Stimulated activated CD8-positive, alpha-beta memory T cell treated with anti-CD3 and anti-CD28 coated beads, Interleukin-12 subunit alpha, Interleukin-12 subunit beta, amount 100 ng/mL, for 4 hours (primary cell): Measurements from ENCODE around the gene CLCF1.

Experiments used
- DNase-seq: peaks from one replicate; pipeline ENCODE4 v3.0.0-alpha.2; 2020; ENCODE audit warnings: low read depth

CLCF1 gene

GRCh38 chr11:67356387-67356863, 17.0 kb downstream of the CLCF1 start:
- no peak for DNase-seq

GRCh38 chr11:67355794-67356386, 17.5 kb downstream of the CLCF1 start:
- DNase-seq = no peak

- no peak for DNase-seq
These were observed 18.2 kb downstream of the CLCF1 start for GRCh38 chr11:67355023-67355793.

GRCh38 chr11:67354075-67355022, 19.0 kb downstream of the CLCF1 start:
- DNase-seq = no peak

GRCh38 chr11:67353317-67354074, 19.9 kb downstream of the CLCF1 start, which contains the start of gene POLD4:
Gene POLD4 (minus strand): TSS chr11:67353546. CDS start chr11:67353399, 147 bp downstream.
- peak; percentile 92 for DNase-seq

GRCh38 chr11:67352546-67353316, 20.7 kb downstream of the CLCF1 start:
- DNase-seq = no peak

GRCh38 chr11:67351275-67352005, 22.0 kb downstream of the CLCF1 start:
- DNase-seq = peak; percentile 39

- no peak for DNase-seq
These were observed 23.4 kb downstream of the CLCF1 start for GRCh38 chr11:67349928-67350465.

- no peak for DNase-seq
These were observed 23.9 kb downstream of the CLCF1 start for GRCh38 chr11:67349457-67349856.

- DNase-seq = no peak
These were observed 24.4 kb downstream of the CLCF1 start for GRCh38 chr11:67349036-67349435.

GRCh38 chr11:67347964-67348749, 25.2 kb downstream of the CLCF1 start:
- DNase-seq = no peak

- DNase-seq = no peak
These were observed 27.2 kb downstream of the CLCF1 start for GRCh38 chr11:67345920-67346819.

GRCh38 chr11:67345247-67345919, 28.0 kb downstream of the CLCF1 start:
- DNase-seq = no peak

GRCh38 chr11:67344264-67344663, 29.1 kb downstream of the CLCF1 start:
- no peak for DNase-seq

- no peak for DNase-seq
These were observed 36.1 kb downstream of the CLCF1 start for GRCh38 chr11:67337257-67337656.

GRCh38 chr11:67332081-67332691, 41.2 kb downstream of the CLCF1 start:
- no peak for DNase-seq

GRCh38 chr11:67323526-67323925, 49.9 kb downstream of the CLCF1 start:
- no peak for DNase-seq
